Peyer's patch (tissue), 4 donors: ENCODE results near the gene MRPL53. TPM values are rescaled to one million over a fixed set of nuclear protein-coding genes. Genes with fewer than 3 reads are reported as not detected.
"Not testable (repeated sequence)": the region's sequence is repeated elsewhere in the genome, so short reads cannot be mapped to it uniquely, and the experiment has no call there.

ENCODE experiments used
- DNase-seq, 3 donors: peaks; one replicate each; pipeline ENCODE4 v3.0.0-alpha.2; 2017 to 2019
- H3K27ac ChIP-seq, 4 donors: fragments of 200-600 bp; sonication (generic); one replicate each; pipeline ENCODE4 v1.5.1; 2016 to 2019
- H3K27me3 ChIP-seq, 2 donors: fragments of 200-600 bp; sonication (generic); one replicate each; pipeline ENCODE4 v1.5.1; 2019
- H3K36me3 ChIP-seq, 3 donors: fragments of 200-600 bp; sonication (generic); one replicate each; pipeline ENCODE4 v1.5.1; 2016 to 2019
- H3K4me1 ChIP-seq, 4 donors: fragments of 200-600 bp; sonication (generic); one replicate each; pipeline ENCODE4 v1.5.1; 2016 to 2019
- H3K4me3 ChIP-seq, 4 donors: fragments of 200-600 bp; sonication (generic); 1 replicate in 3 of 4; 2 replicates in 1 of 4; pipeline ENCODE4 v1.5.1; 2016 to 2019; ENCODE audit warnings: mild to moderate bottlenecking in 1 of 4
- H3K9me3 ChIP-seq, 4 donors: fragments of 200-600 bp; sonication (generic); one replicate each; pipeline ENCODE4 v1.5.1; 2016 to 2019; ENCODE audit warnings: mild to moderate bottlenecking in 1 of 4
- CTCF ChIP-seq, 6 experiments: fragments of 450-650 bp in 4 of 6; fragments of 200-600 bp in 2 of 6; sonication (generic) in 1 of 6; IDR thresholded peaks; one replicate each; pipeline ENCODE4 v1.5.1; 2017 to 2019; ENCODE audit warnings: antibody characterized with exemption in 6 of 6, mild to moderate bottlenecking in 3 of 6, moderate library complexity in 1 of 6
- POLR2A ChIP-seq, 2 donors: fragments of 450-650 bp; IDR thresholded peaks; one replicate each; pipeline ENCODE4 v1.5.1; 2017; ENCODE audit warnings: antibody characterized with exemption in 2 of 2, mild to moderate bottlenecking in 2 of 2, moderate library complexity in 2 of 2
- total RNA-seq, 4 donors: library from RNA; depleted of rRNA; stranded (reverse); fragments of >200 nt; gene quantifications; one replicate each; pipeline ENCODE4 v1.1.0, GENCODE V29; 2016

The MRPL53 gene
- total RNA-seq, 4 donors from 2014 or later = 17.8 to 23.8 (median 20.0) TPM

GRCh38 chr2:74454654-74455511, 17.6 kb downstream of the MRPL53 start, which contains the start of gene INO80B:
INO80B (plus strand) TSS chr2:74455087; CDS start chr2:74455117, 30 bp downstream.
- Histone ChIP-seq H3K4me3 (peak within 1 kb of the TSS; percentile 52 to 84 (median 68)), H3K27me3 (no peaks in the 10 kb centered on the region), H3K36me3 (no peaks in the 10 kb centered on the region), H3K27ac (peak within 1 kb of the TSS; percentile 39 to 78 (median 68)), H3K4me1 (peaks cover 6 to 31% (median 12%) of the 10 kb centered on the region in 4 donors), H3K9me3 (no peaks in the 10 kb centered on the region)
- peak; percentile 92 to 98 (median 96) for DNase-seq
- TF ChIP-seq CTCF (IDR thresholded peaks at IDR 0.05) (peak in 2 of 6 experiments; percentile 4 to 8), POLR2A (IDR thresholded peaks at IDR 0.05) (no peak)

- no peaks in the 10 kb centered on the region for H3K36me3 ChIP-seq
- no peak overlapping the region for H3K4me3 ChIP-seq
- no peaks in the 10 kb centered on the region for H3K9me3 ChIP-seq
- no peak overlapping the region for H3K27ac ChIP-seq
- H3K27me3 ChIP-seq = no peaks in the 10 kb centered on the region
- no peak for TF ChIP-seq CTCF (IDR thresholded peaks at IDR 0.05)
- TF ChIP-seq POLR2A (IDR thresholded peaks at IDR 0.05) = no peak
- peaks cover 3 to 6% (median 5%) of the 10 kb centered on the region in 4 donors for H3K4me1 ChIP-seq
- DNase-seq = no peak
These were observed 21.8 kb downstream of the MRPL53 start for GRCh38 chr2:74450570-74451190.

- no peak for TF ChIP-seq POLR2A (IDR thresholded peaks at IDR 0.05)
- no peak for TF ChIP-seq CTCF (IDR thresholded peaks at IDR 0.05)
- Histone ChIP-seq H3K27ac (no peak overlapping the region), H3K36me3 (no peaks in the 10 kb centered on the region), H3K9me3 (no peaks in the 10 kb centered on the region), H3K27me3 (no peaks in the 10 kb centered on the region), H3K4me3 (no peak overlapping the region), H3K4me1 (peaks cover 0 to 6% (median 0%) of the 10 kb centered on the region in 4 donors)
- no peak for DNase-seq
These were observed 23.7 kb downstream of the MRPL53 start for GRCh38 chr2:74448771-74449170.

- Histone ChIP-seq H3K27ac (peak overlapping the region in 1 of 4 donors; percentile 46), H3K27me3 (no peaks in the 10 kb centered on the region), H3K36me3 (no peaks in the 10 kb centered on the region), H3K9me3 (no peaks in the 10 kb centered on the region), H3K4me3 (no peak overlapping the region), H3K4me1 (peaks cover 0 to 10% (median 0%) of the 10 kb centered on the region in 4 donors)
- DNase-seq = no peak
- TF ChIP-seq CTCF (IDR thresholded peaks at IDR 0.05) = no peak
These were observed 25.1 kb downstream of the MRPL53 start for GRCh38 chr2:74447230-74447999.

GRCh38 chr2:74444498-74445318, 27.8 kb downstream of the MRPL53 start:
- DNase-seq = no peak
- H3K4me3 ChIP-seq = no peak overlapping the region
- H3K27ac ChIP-seq = no peak overlapping the region
- H3K36me3 ChIP-seq = no peaks in the 10 kb centered on the region
- H3K9me3 ChIP-seq = no peaks in the 10 kb centered on the region
- no peak for TF ChIP-seq CTCF (IDR thresholded peaks at IDR 0.05)
- TF ChIP-seq POLR2A (IDR thresholded peaks at IDR 0.05) = no peak
- H3K27me3 ChIP-seq = no peaks in the 10 kb centered on the region
- peaks cover 0 to 22% (median 9%) of the 10 kb centered on the region in 4 donors for H3K4me1 ChIP-seq

GRCh38 chr2:74442483-74443297, 29.8 kb downstream of the MRPL53 start:
- H3K4me3 ChIP-seq = peak overlapping the region in 3 of 4 donors; percentile 47 to 77 (median 52)
- DNase-seq, H3K9me3 ChIP-seq, H3K36me3 ChIP-seq, H3K27me3 ChIP-seq: not testable (repeated sequence)
- peaks cover 0 to 27% (median 14%) of the 10 kb centered on the region in 4 donors for H3K4me1 ChIP-seq
- peak overlapping the region in 3 of 4 donors; percentile 89 to 96 (median 91) for H3K27ac ChIP-seq
